GM21825 (cell line): Measurements from ENCODE around the gene TRAPPC10.
A peak's percentile ranks its signal among the peaks of the same experiment; 100 is the strongest.

Experiments used
- ATAC-seq: cut with Tn5 transposase; IDR thresholded peaks from one replicate; pipeline ENCODE4 v1.9.1; 2021; ENCODE audit warnings: mild to moderate bottlenecking, moderate library complexity; ENCODE audit not compliant: unreplicated experiment

Gene TRAPPC10

DNA sequence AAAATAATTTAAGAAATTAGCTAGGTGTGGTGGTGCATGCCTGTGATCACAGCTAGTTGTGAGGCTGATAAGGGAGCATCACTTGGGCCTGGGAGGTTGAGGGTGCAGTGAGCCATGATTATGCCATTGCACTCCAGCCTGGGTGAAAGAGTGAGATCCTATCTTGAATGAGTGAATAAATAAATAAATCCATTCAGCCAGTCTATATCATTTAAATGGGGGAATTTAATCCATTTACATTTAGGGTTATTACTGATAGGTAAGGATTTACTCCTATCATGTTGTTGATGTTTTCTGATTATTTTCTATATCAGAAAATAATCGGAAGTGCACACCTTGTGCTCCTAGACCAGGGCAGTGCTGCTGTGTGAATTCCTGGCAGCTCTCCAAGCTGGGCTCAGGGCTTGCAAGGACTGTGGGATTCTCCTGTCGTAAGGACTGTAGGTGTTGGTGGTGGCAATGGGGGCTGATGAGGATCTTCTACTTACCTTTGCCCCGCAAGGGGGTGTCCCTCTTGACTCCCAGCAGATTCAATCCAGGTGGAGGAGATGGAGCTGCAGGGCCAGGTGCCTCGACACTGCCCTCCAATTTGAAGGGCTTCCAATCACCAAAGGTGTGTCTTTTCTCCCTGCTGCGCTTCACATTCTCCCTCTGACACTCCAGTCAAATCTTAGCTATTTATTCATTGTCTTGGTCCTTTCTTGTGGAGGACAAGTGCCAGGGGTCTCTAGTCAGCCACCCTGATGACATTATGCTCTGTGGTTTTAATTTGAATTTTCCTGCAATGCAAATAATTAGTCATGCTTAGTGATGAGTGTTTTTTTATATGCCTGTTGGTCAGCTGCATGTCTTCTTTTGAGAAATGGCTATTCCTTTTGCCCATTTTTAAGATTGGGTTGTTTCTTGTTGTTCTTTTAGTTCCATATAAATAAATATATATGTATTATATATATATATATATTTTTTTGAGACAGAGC lies 14.1 kb upstream of the TRAPPC10 start:
- ATAC-seq = no peak

DNA sequence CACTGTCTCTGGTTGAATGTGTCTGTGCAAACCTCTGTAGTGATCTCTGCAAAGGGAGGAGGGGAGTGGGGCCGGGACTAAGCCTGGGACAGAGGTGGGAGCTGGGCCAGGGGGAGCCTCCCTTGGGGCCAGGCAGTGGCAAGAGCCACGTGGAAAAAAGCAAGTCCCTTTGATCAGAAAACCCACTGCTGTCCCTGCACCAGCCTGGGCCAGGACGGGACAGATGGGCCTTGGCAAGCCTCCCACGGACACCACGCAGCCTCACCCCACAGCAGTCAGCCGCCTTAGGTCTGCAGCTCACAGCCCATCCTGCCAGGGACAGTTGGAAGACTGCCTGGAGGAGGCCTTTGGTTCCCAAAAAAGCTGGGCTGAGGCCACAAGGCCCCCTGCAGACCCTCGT lies 11.7 kb upstream of the TRAPPC10 start:
- no peak for ATAC-seq

DNA sequence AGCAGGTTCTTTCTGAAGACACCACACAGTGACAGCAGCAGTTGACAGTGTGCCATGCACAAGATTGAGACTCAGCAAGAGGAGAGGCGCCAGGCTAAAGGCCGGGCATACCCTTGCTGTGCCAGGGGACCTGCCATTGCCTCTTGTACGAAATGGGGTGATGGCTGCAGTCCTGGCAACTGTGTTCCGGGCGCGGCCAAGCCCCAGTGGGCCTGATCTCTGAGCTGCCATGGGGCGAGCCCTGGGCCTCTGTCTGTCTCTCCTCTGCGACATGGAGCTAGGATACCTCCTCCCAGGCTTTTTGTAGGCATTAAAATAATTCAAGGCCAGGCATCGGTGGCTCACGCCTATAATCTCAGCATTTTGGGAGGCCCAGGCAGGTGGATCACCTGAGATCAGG lies 9.6 kb upstream of the TRAPPC10 start:
- ATAC-seq = no peak

DNA sequence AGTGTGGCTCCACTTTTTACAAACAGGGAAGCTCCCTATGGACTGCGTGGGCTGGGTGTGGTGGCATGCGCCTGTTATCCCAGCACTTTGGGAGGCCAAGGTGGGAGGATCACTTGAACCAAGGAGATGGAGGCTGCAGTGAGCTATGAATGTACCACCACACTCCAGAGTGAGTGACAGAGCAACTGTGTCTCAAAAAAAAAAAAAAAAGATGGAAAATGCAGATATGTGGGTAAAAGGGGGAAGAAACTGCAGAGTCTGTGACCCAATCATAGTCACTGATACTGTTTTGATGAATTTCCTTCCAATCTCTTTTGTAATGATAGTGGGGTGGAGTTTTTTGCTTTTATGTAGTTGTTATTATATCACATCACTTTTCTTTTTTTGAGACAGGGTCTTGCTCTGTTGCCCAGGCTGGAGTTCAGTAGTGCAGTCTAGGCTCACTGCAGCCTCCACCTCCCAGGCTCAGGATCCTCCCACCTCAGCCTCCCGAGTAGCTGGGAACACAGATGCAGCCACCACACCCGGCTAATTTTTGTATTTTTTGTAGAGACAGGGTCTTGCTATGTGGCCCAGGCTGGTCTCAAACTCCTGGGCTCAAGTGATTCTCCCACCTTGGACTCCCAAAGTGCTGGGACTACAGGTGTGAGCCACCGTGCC lies 8.7 kb upstream of the TRAPPC10 start:
- no peak for ATAC-seq

DNA sequence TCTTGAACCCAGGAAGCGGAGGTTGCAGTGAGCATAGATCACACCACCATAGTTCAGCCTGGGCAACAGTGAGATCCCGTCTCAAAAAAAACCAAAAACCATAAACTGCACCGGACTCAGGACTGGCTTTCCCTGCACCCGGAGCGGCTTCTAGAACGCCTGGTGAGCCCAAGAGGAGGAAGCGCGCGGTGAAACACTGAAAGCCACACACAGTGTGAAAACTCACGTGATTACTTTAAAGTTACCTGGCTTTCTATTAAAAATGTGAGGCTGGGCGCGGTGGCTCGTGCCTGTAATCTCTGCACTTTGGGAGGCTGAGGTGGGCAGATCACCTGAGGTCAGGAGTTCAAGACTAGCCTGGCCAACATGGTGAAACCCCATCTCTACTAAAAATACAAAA lies 7.0 kb upstream of the TRAPPC10 start:
- ATAC-seq = no peak

GRCh38 chr21:44005593-44005992 lies 6.5 kb upstream of the TRAPPC10 start:
- ATAC-seq = no peak

DNA sequence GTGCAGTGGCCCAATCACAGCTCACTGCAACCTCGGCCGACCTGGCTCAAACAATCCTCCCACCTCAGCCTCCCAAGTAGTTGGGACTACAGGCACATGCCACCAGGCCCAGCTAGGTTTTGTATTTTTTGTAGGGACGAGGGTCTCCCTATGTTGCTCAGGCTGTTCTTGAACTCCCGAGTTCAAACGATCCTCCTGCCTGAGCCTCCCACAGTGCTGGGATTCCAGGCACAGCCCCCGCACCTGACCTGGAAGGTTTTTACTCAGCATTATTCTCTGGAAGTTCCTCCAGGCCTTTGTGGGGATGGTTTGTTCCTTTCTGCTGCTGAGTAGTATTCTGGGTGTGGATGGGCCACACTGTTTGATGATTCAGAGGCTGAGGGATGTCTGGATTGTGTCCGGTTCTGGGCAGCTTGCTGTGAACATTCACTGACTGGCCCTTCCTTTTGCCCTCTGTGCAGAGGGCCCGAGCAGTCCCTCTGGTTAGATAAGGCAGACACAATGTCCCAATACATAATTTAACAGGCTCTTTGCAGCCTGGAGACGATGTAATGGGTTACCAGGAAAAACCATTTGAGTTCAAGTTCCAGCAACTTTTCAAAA lies 6.0 kb upstream of the TRAPPC10 start:
- ATAC-seq = no peak

DNA sequence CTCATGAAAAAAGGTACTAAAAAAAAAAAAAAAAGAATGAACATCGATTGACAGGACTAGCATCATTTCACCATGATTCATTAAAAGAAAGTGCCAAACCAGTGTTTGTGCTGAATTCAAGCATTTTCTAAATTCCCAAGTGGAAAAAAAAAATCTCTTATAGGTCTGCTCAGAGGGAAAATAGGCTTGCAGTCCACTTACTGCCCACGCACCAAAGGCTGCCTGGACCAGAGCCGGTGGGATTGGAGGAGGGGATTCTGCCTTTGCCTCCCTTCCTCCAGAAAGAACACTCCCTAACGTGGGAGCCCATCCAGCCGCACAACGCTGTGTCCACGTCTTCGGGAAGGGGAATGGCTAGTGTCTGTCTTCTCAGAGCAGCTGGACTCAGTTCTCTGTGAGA lies 5.5 kb upstream of the TRAPPC10 start:
- ATAC-seq = no peak

GRCh38 chr21:44010429-44010828 lies 1.7 kb upstream of the TRAPPC10 start:
- ATAC-seq = no peak

- ATAC-seq = no peak
Observed at GRCh38 chr21:44011123-44011522, 986 bp upstream of the TRAPPC10 start.

GRCh38 chr21:44012474-44013379 lies 618 bp downstream of the TRAPPC10 start:
- ATAC-seq = peak; percentile 63

GRCh38 chr21:44013380-44014088 lies 1.4 kb downstream of the TRAPPC10 start:
- no peak for ATAC-seq

DNA sequence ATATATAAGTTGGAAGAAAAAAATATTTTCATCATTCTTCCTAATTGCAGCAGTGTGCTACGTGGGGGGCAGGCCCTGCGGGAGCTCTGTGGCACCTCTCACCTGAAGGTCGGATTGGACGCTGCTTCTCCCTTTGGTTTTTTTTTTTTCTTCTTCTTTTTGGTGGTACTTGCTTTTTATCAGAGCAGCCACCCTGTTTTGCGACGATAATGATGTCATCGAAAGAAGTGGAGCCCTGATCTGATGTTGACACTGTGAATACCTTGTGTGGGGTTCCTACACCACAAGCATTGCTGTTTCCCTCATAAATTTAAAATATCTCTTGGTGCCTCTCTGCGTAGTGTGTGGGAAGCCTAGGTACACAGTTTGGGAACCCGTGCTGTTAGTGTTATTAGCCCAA lies 5.5 kb downstream of the TRAPPC10 start:
- no peak for ATAC-seq

DNA sequence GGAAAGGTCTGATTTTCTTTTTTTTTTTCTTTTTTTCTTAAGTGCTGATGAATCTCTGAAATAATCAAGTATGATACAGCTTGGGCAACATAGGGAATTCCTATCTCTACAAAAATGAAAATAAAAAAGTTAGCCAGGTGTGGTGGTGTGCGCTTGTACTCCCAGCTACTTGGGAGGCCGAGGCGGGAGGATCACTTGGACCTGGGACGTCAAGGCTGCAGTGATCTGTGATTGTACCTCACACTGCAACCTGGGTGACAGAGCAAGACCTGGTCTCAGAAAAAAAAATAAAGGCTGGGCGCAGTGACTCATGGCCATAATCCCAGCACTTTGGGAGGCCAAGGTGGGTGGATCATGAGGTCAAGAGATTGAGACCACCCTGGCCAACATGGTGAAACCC lies 6.0 kb downstream of the TRAPPC10 start:
- ATAC-seq = no peak

DNA sequence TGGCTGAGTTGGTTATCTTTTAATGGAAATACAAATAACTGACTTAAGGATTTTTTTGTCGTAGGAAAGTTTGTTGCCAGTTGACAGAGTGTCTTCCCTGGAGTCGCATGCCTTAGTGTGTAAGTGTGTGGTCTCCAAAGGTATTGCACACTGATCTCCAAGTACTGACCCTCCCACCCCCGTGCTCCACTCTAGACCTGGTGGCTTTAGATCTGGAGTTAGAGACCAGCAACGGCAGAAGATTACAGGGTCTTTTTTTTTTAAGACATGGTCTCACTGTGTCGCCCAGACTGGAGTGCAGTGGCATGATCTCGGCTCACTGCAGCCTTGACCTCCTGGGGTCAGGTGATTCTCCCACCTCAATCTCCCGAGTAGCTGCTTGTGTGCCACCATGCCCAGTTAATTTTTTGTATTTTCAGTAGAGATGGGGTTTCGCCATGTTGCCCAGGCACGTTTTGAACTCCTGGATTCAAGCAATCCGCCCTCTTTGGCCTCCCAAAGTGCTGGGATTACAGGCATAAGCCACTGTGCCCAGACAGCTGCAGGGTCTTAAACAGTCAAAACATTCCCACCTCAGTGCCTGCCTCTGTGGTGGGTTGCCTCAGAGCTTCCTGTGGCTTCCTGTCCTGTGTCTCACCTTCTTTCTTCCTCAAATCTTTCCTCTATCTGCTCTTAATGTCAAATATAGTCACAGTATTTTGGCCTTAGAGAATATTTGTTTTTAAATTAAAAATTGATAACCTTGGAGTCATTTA lies 6.9 kb downstream of the TRAPPC10 start:
- no peak for ATAC-seq

GRCh38 chr21:44019568-44019958 lies 7.5 kb downstream of the TRAPPC10 start:
- no peak for ATAC-seq

- no peak for ATAC-seq
Observed at GRCh38 chr21:44020551-44020950, 8.4 kb downstream of the TRAPPC10 start.

GRCh38 chr21:44021064-44021463 lies 9.0 kb downstream of the TRAPPC10 start:
- ATAC-seq = no peak

DNA sequence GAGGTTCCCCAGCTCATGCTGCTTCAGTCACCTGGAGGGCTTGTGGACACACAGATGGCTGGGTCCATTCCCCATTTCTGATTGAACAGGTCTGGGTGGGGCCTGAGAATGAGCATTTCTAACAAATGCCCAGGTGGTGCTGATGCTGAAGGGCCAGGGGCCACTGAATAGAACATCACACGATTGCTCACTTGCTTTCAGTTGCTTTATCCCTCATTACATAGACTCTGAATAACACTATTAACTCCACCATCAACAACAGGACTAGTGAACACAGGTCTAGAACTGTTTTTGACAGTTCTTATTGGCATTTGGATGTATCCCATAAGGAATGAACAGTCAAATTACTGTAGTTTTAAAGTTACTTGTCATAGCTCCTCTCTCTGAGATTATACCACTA lies 12.1 kb downstream of the TRAPPC10 start:
- ATAC-seq = no peak
